ENCODE results near the gene PDE4DIP. TPM values are rescaled to one million over a fixed set of nuclear protein-coding genes. Genes with fewer than 3 reads are reported as not detected.
"Not testable (repeated sequence)": the region's sequence is repeated elsewhere in the genome, so short reads cannot be mapped to it uniquely, and the experiment has no call there.

PDE4DIP gene
- total RNA-seq (ENCODE audit: low replicate concordance), result 7.4 and 12.5 TPM in 2 replicates

GRCh38 chr1:148844220-148844619, at the start of gene PDE4DIP:
TSS of gene PDE4DIP (plus strand) at chr1:148844428. CDS start at chr1:148844775, 347 bp downstream.
- H3K27ac Mint-ChIP-seq; H3K36me3 Mint-ChIP-seq; H3K9me3 Mint-ChIP-seq; H3K9ac ChIP-seq; H3K27me3 Mint-ChIP-seq (ENCODE audit: insufficient read depth, low read depth); DNase-seq (ENCODE audit: low spot score); H3K9me3 ChIP-seq (ENCODE audit: low read depth); H3K4me3 ChIP-seq; H2AFZ ChIP-seq (replicated peaks); H3K4me3 Mint-ChIP-seq; H3K4me1 ChIP-seq; H3F3A ChIP-seq (ENCODE audit: low read depth); H3K27ac ChIP-seq; H3K27me3 ChIP-seq; H4K20me1 ChIP-seq (ENCODE audit: low read depth); H3K4me2 ChIP-seq; H3K79me2 ChIP-seq (ENCODE audit: low read depth); H3K4me1 Mint-ChIP-seq; H3K36me3 ChIP-seq: not testable (repeated sequence)

- not testable (repeated sequence) for H3K27ac Mint-ChIP-seq; H3K36me3 Mint-ChIP-seq; H3K4me3 Mint-ChIP-seq; H3K79me2 ChIP-seq (ENCODE audit: low read depth); H3F3A ChIP-seq (ENCODE audit: low read depth); H3K9ac ChIP-seq; H2AFZ ChIP-seq (replicated peaks); H3K9me3 ChIP-seq (ENCODE audit: low read depth); H3K4me1 Mint-ChIP-seq; H4K20me1 ChIP-seq (ENCODE audit: low read depth); H3K27me3 Mint-ChIP-seq (ENCODE audit: insufficient read depth, low read depth); H3K27me3 ChIP-seq; H3K4me2 ChIP-seq; H3K36me3 ChIP-seq; DNase-seq (ENCODE audit: low spot score); H3K4me3 ChIP-seq; H3K9me3 Mint-ChIP-seq; H3K4me1 ChIP-seq; H3K27ac ChIP-seq
Observed at GRCh38 chr1:148808268-148808928, 35.8 kb upstream of the PDE4DIP start.

GRCh38 chr1:148808929-148809283, 35.3 kb upstream of the PDE4DIP start:
- not testable (repeated sequence) for H3K9me3 ChIP-seq (ENCODE audit: low read depth)

GRCh38 chr1:148822180-148822579, 22.0 kb upstream of the PDE4DIP start:
- not testable (repeated sequence) for H3K4me3 ChIP-seq; H2AFZ ChIP-seq (replicated peaks); H4K20me1 ChIP-seq (ENCODE audit: low read depth); DNase-seq (ENCODE audit: low spot score); H3K27ac Mint-ChIP-seq; H3F3A ChIP-seq (ENCODE audit: low read depth); H3K4me2 ChIP-seq; H3K27ac ChIP-seq; H3K79me2 ChIP-seq (ENCODE audit: low read depth); H3K4me3 Mint-ChIP-seq; H3K36me3 ChIP-seq; H3K36me3 Mint-ChIP-seq; H3K9me3 ChIP-seq (ENCODE audit: low read depth); H3K27me3 Mint-ChIP-seq (ENCODE audit: insufficient read depth, low read depth); H3K9me3 Mint-ChIP-seq; H3K4me1 ChIP-seq; H3K9ac ChIP-seq; H3K4me1 Mint-ChIP-seq; H3K27me3 ChIP-seq

More at GRCh38 chr1:148808929-148809283, 35.3 kb upstream of the PDE4DIP start:
- not testable (repeated sequence) for H3K4me3 ChIP-seq; DNase-seq (ENCODE audit: low spot score); H3K27ac ChIP-seq; H3K36me3 ChIP-seq; H3K9ac ChIP-seq; H3K4me1 Mint-ChIP-seq; H3K36me3 Mint-ChIP-seq; H3K4me2 ChIP-seq; H3K4me1 ChIP-seq; H3K4me3 Mint-ChIP-seq; H3K9me3 Mint-ChIP-seq; H3K27ac Mint-ChIP-seq; H4K20me1 ChIP-seq (ENCODE audit: low read depth); H3K27me3 Mint-ChIP-seq (ENCODE audit: insufficient read depth, low read depth); H3F3A ChIP-seq (ENCODE audit: low read depth); H2AFZ ChIP-seq (replicated peaks); H3K79me2 ChIP-seq (ENCODE audit: low read depth); H3K27me3 ChIP-seq

- H3K27ac Mint-ChIP-seq; H3K4me2 ChIP-seq; H2AFZ ChIP-seq (replicated peaks); H3F3A ChIP-seq (ENCODE audit: low read depth); H3K36me3 ChIP-seq; H3K4me3 Mint-ChIP-seq; H3K79me2 ChIP-seq (ENCODE audit: low read depth); H4K20me1 ChIP-seq (ENCODE audit: low read depth); H3K9ac ChIP-seq; H3K27me3 ChIP-seq; H3K27me3 Mint-ChIP-seq (ENCODE audit: insufficient read depth, low read depth); H3K27ac ChIP-seq; H3K9me3 ChIP-seq (ENCODE audit: low read depth); DNase-seq (ENCODE audit: low spot score); H3K4me1 Mint-ChIP-seq; H3K9me3 Mint-ChIP-seq; H3K36me3 Mint-ChIP-seq; H3K4me3 ChIP-seq; H3K4me1 ChIP-seq: not testable (repeated sequence)
Observed at GRCh38 chr1:148823822-148824221, 20.4 kb upstream of the PDE4DIP start.

GRCh38 chr1:148825029-148825428, 19.2 kb upstream of the PDE4DIP start:
- H3K4me2 ChIP-seq; H4K20me1 ChIP-seq (ENCODE audit: low read depth); H3K4me1 Mint-ChIP-seq; H3K27me3 Mint-ChIP-seq (ENCODE audit: insufficient read depth, low read depth); H3K36me3 ChIP-seq; H3F3A ChIP-seq (ENCODE audit: low read depth); H3K4me1 ChIP-seq; H3K27ac Mint-ChIP-seq; H2AFZ ChIP-seq (replicated peaks); H3K9ac ChIP-seq; H3K9me3 Mint-ChIP-seq; H3K4me3 Mint-ChIP-seq; H3K4me3 ChIP-seq; H3K9me3 ChIP-seq (ENCODE audit: low read depth); H3K36me3 Mint-ChIP-seq; H3K27me3 ChIP-seq; H3K79me2 ChIP-seq (ENCODE audit: low read depth); DNase-seq (ENCODE audit: low spot score); H3K27ac ChIP-seq: not testable (repeated sequence)

- H3K9me3 Mint-ChIP-seq; H3K4me3 Mint-ChIP-seq; H3K27me3 ChIP-seq; H3K27ac Mint-ChIP-seq; H2AFZ ChIP-seq (replicated peaks); H3K4me1 Mint-ChIP-seq; H3K27me3 Mint-ChIP-seq (ENCODE audit: insufficient read depth, low read depth); H3K4me2 ChIP-seq; H3K36me3 ChIP-seq; H3K36me3 Mint-ChIP-seq; H3K9ac ChIP-seq; DNase-seq (ENCODE audit: low spot score); H3K4me3 ChIP-seq; H3K79me2 ChIP-seq (ENCODE audit: low read depth); H4K20me1 ChIP-seq (ENCODE audit: low read depth); H3F3A ChIP-seq (ENCODE audit: low read depth); H3K27ac ChIP-seq; H3K9me3 ChIP-seq (ENCODE audit: low read depth); H3K4me1 ChIP-seq: not testable (repeated sequence)
Observed at GRCh38 chr1:148828531-148828930, 15.7 kb upstream of the PDE4DIP start.

- not testable (repeated sequence) for H3K27me3 Mint-ChIP-seq (ENCODE audit: insufficient read depth, low read depth)
Observed at GRCh38 chr1:148828962-148829361, 15.3 kb upstream of the PDE4DIP start.

More at GRCh38 chr1:148828962-148829361, 15.3 kb upstream of the PDE4DIP start:
- not testable (repeated sequence) for H4K20me1 ChIP-seq (ENCODE audit: low read depth); H3K36me3 Mint-ChIP-seq; H3K4me1 ChIP-seq; H3K27ac ChIP-seq; H3K79me2 ChIP-seq (ENCODE audit: low read depth); H3K9ac ChIP-seq; H3K9me3 ChIP-seq (ENCODE audit: low read depth); H3K4me2 ChIP-seq; H3K4me3 Mint-ChIP-seq; H3K36me3 ChIP-seq; H3K27ac Mint-ChIP-seq; H3K4me1 Mint-ChIP-seq; H3K4me3 ChIP-seq; H3K27me3 ChIP-seq; DNase-seq (ENCODE audit: low spot score); H2AFZ ChIP-seq (replicated peaks); H3F3A ChIP-seq (ENCODE audit: low read depth); H3K9me3 Mint-ChIP-seq
